Measurements from ENCODE around the gene PTPN6.

- TF ChIP-seq CTCF (IDR thresholded peaks at IDR 0.05) (no peak), POLR2A (IDR thresholded peaks at IDR 0.05) (no peak), POLR2AphosphoS5 (IDR thresholded peaks at IDR 0.05) (no peak), EP300 (IDR thresholded peaks at IDR 0.05) (no peak)
Observed at GRCh38 chr12:6968426-6968825, 17.3 kb downstream of the PTPN6 start.

Measured in suprapubic skin (tissue), 4 donors.